ENCODE results near the gene RHOF. TPM values are rescaled to one million over a fixed set of nuclear protein-coding genes. Genes with fewer than 3 reads are reported as not detected.
A peak's percentile ranks its signal among the peaks of the same experiment; 100 is the strongest.

Gene RHOF
- total and polyA plus RNA-seq, 2 of the 13 experiments (the other 11 are each of a cell fraction or from before 2014, with no cell fraction given), result 14.6 to 32.2 TPM

- TF ChIP-seq ZNF609 (CRISPR knock-in tag; IDR thresholded peaks at IDR 0.05; ENCODE audit: borderline replicate concordance) (no peak), ZNF232 (CRISPR knock-in tag; IDR thresholded peaks at IDR 0.05; ENCODE audit: borderline replicate concordance) (no peak), TCF12 (IDR thresholded peaks at IDR 0.05) (no peak), TCF12 (CRISPR knock-in tag; IDR thresholded peaks at IDR 0.05) (no peak), JARID2 (CRISPR knock-in tag; IDR thresholded peaks at IDR 0.05; ENCODE audit: insufficient replicate concordance) (no peak), SMARCC2 (IDR thresholded peaks at IDR 0.05) (no peak), RAD51 (IDR thresholded peaks at IDR 0.05; ENCODE audit: borderline replicate concordance) (no peak), MIXL1 (CRISPR knock-in tag; IDR thresholded peaks at IDR 0.05) (peak; percentile 76), ZNF281 (CRISPR knock-in tag; IDR thresholded peaks at IDR 0.05; ENCODE audit: borderline replicate concordance) (no peak), ZBED4 (CRISPR knock-in tag; IDR thresholded peaks at IDR 0.05; ENCODE audit: borderline replicate concordance) (no peak), ISL2 (CRISPR knock-in tag; IDR thresholded peaks at IDR 0.05) (no peak), GABPB1 (CRISPR knock-in tag; IDR thresholded peaks at IDR 0.05) (peak; percentile 72), ZNF501 (CRISPR knock-in tag; IDR thresholded peaks at IDR 0.05) (peak; percentile 56; the same call in 1 of the 2 replicates), ZNF792 (CRISPR knock-in tag; IDR thresholded peaks at IDR 0.05) (no peak), ZNF543 (CRISPR knock-in tag; IDR thresholded peaks at IDR 0.05) (no peak), ZBTB46 (CRISPR knock-in tag; IDR thresholded peaks at IDR 0.05; ENCODE audit: borderline replicate concordance) (no peak)
Observed at GRCh38 chr12:121802843-121803698, 9.6 kb upstream of the RHOF start (continued).

Measured in HepG2 (cell line).